GM18867 (cell line): Measurements from ENCODE around the gene ASPN.
A peak's percentile ranks its signal among the peaks of the same experiment; 100 is the strongest.
"Not testable (repeated sequence)": the region's sequence is repeated elsewhere in the genome, so short reads cannot be mapped to it uniquely, and the experiment has no call there.

Experiments used
- ATAC-seq: cut with Tn5 transposase; IDR thresholded peaks from one replicate; pipeline ENCODE4 v1.9.1; 2021; ENCODE audit warnings: mild to moderate bottlenecking, moderate library complexity; ENCODE audit not compliant: unreplicated experiment

Gene ASPN

GRCh38 chr9:92423612-92424011 lies 58.7 kb downstream of the ASPN start:
- ATAC-seq = no peak

GRCh38 chr9:92422611-92423338 lies 59.5 kb downstream of the ASPN start:
- ATAC-seq = no peak

DNA sequence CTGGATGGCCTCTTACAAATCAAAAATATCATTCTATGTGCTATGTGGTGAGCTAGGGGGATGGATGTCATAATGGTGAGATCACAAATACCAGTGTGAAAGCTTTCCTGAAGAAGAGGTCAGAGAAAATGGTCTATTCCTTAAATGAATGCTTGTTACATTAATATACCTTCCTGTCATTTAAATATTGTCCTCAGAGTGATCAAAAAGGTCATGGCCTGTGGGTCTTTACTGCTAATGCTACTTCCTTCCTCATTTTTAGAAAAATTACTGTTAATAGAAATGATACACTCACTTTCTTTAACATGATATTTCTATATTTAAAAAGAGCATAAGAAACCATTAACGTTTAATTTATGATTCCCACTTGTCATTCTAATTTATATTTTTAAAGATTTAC lies 67.7 kb downstream of the ASPN start:
- ATAC-seq = no peak

DNA sequence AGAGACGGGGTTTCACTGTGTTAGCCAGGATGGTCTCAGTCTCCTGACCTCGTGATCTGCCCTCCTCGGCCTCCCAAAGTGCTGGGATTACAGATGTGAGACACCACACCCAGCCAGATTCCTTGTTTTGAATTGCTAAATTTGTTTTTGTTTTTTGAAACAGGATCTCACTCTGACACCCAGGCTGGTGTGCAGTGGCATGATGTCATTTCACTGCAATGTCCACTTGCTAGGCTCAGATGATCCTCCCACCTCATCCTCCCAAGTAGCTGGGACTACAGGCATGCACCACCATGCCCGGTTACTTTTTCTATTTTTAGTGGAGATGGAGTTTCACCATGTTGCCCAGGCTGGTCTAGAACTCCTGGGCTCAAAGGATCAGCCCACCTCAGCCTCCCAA lies 71.1 kb downstream of the ASPN start:
- not testable (repeated sequence) for ATAC-seq

- no peak for ATAC-seq
These were observed 73.4 kb downstream of the ASPN start for GRCh38 chr9:92408747-92409478.

DNA sequence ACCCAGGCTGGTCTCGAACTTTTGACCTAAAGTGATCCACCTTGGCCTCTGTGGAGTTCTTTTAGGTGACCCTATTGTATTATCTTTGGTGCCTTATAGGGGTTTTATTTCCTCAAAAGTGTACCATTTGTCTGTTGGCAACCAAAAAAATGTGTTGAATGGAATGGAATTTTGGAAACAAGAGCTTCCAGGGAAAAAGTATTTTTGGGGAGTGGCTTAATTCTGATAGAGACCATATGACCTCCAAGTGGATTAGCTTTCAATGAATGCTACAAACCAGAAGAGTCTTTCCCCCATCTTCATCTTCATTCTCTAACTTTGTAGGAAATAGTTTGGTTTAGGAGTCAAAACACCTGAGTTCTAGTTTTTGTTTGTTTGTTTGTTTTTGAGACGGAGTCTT lies 74.5 kb downstream of the ASPN start:
- no peak for ATAC-seq

- ATAC-seq = peak; percentile 65
These were observed 75.8 kb downstream of the ASPN start for GRCh38 chr9:92406477-92406876.
